Liver (tissue), 3 donors: ENCODE results near the gene LY86.

ENCODE experiments used
- ATF3 ChIP-seq: IDR thresholded peaks from 2 replicates; pipeline ENCODE4 v1.6.1; 2016; ENCODE audit warnings: antibody characterized with exemption
- EGR1 ChIP-seq, 2 donors: IDR thresholded peaks; 2 replicates each; pipeline ENCODE4 v1.6.1; 2016 to 2018; ENCODE audit warnings: antibody characterized with exemption in 2 of 2, low read depth in 2 of 2
- FOXA1 ChIP-seq: IDR thresholded peaks from 2 replicates; pipeline ENCODE4 v1.6.1; 2016; ENCODE audit warnings: antibody characterized with exemption
- GABPA ChIP-seq, 2 donors: IDR thresholded peaks in 1 of 2; conservative IDR thresholded peaks in 1 of 2; 2 replicates each; pipeline ENCODE4 v1.6.1; 2016; ENCODE audit warnings: antibody characterized with exemption in 2 of 2, mild to moderate bottlenecking in 1 of 2, moderate library complexity in 1 of 2
- JUND ChIP-seq, 2 donors: IDR thresholded peaks; 2 replicates each; pipeline ENCODE4 v1.6.1; 2016; ENCODE audit warnings: antibody characterized with exemption in 2 of 2
- MAX ChIP-seq: IDR thresholded peaks from 2 replicates; pipeline ENCODE4 v1.6.1; 2016; ENCODE audit warnings: antibody characterized with exemption
- NR2F2 ChIP-seq: IDR thresholded peaks from 2 replicates; pipeline ENCODE4 v1.6.1; 2016; ENCODE audit warnings: antibody characterized with exemption
- RAD21 ChIP-seq, 2 donors: IDR thresholded peaks; 2 replicates each; pipeline ENCODE4 v1.6.1; 2016; ENCODE audit warnings: antibody characterized with exemption in 2 of 2, mild to moderate bottlenecking in 2 of 2
- REST ChIP-seq: IDR thresholded peaks from 2 replicates; pipeline ENCODE4 v1.6.1; 2016; ENCODE audit warnings: antibody characterized with exemption, mild to moderate bottlenecking
- SP1 ChIP-seq: IDR thresholded peaks from 2 replicates; pipeline ENCODE4 v1.6.1; 2018; ENCODE audit warnings: antibody characterized with exemption, mild to moderate bottlenecking
- TF ChIP-seq, protein P1 (sequence below): fragments of 150-350 bp; IDR thresholded peaks from 2 replicates; pipeline ENCODE4 v1.5.1; 2017; ENCODE audit warnings: improper control_type of control experiment, low read depth, low read length; ENCODE audit not compliant: missing input control
- donor health status: healthy.
- donor health status: healthy.

- TF ChIP-seq, protein P1, sequence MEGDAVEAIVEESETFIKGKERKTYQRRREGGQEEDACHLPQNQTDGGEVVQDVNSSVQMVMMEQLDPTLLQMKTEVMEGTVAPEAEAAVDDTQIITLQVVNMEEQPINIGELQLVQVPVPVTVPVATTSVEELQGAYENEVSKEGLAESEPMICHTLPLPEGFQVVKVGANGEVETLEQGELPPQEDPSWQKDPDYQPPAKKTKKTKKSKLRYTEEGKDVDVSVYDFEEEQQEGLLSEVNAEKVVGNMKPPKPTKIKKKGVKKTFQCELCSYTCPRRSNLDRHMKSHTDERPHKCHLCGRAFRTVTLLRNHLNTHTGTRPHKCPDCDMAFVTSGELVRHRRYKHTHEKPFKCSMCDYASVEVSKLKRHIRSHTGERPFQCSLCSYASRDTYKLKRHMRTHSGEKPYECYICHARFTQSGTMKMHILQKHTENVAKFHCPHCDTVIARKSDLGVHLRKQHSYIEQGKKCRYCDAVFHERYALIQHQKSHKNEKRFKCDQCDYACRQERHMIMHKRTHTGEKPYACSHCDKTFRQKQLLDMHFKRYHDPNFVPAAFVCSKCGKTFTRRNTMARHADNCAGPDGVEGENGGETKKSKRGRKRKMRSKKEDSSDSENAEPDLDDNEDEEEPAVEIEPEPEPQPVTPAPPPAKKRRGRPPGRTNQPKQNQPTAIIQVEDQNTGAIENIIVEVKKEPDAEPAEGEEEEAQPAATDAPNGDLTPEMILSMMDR = no peak
- TF ChIP-seq EGR1 (IDR thresholded peaks at IDR 0.05; ENCODE audit: low read depth in 2 of 2) (no peak), NR2F2 (no peak), MAX (no peak), SP1 (no peak), ATF3 (no peak), FOXA1 (no peak), JUND (IDR thresholded peaks at IDR 0.05) (no peak), RAD21 (IDR thresholded peaks at IDR 0.05) (no peak), GABPA (IDR thresholded peaks at IDR 0.05 in 1 of 2, conservative IDR thresholded peaks at IDR 0.05 in 1 of 2) (no peak), REST (no peak)
Observed at GRCh38 chr6:6657085-6657819, 68.7 kb downstream of the LY86 start.
